Activated T-helper 2 cell treated with anti-CD3 and anti-CD28 coated beads, Interferon-gamma antibody, Interleukin-2, Interleukin-4, amounts not matched to agents 10 μg/mL and 5 μg/mL and 100 μg/mL, durations not matched to agents 14 hours and 24 hours and 36 hours (primary cell): ENCODE data around the gene GPC1. TPM values are rescaled to one million over a fixed set of nuclear protein-coding genes. Genes with fewer than 3 reads are reported as not detected.

Experiments used
- DNase-seq: peaks from one replicate; pipeline ENCODE4 v3.0.0; 2021; ENCODE audit warnings: low spot score
- H3K27ac Mint-ChIP-seq: one replicate; pipeline ENCODE4 v1.8.0; 2021; ENCODE audit warnings: mixed read lengths
- H3K27me3 Mint-ChIP-seq: one replicate; pipeline ENCODE4 v1.8.0; 2021; ENCODE audit warnings: low read depth, mixed read lengths
- H3K36me3 Mint-ChIP-seq: one replicate; pipeline ENCODE4 v1.8.0; 2021; ENCODE audit warnings: low read depth, mixed read lengths
- H3K4me1 Mint-ChIP-seq: one replicate; pipeline ENCODE4 v1.8.0; 2021; ENCODE audit warnings: low read depth, mixed read lengths
- H3K4me3 Mint-ChIP-seq: one replicate; pipeline ENCODE4 v1.8.0; 2021; ENCODE audit warnings: low read depth, mild to moderate bottlenecking, moderate library complexity, mixed read lengths
- H3K9me3 Mint-ChIP-seq: one replicate; pipeline ENCODE4 v1.8.0; 2021; ENCODE audit warnings: mixed read lengths
- intact Hi-C: fragments of 100-400 bp; cut with micrococcal nuclease; formaldehyde crosslinking; loops from one replicate; pipeline ENCODE4 v1.15.1; 2023
- total RNA-seq: library from RNA; stranded (reverse); gene quantifications from 2 replicates; pipeline ENCODE4 v1.2.3, GENCODE V29; 2022

Gene GPC1
- total RNA-seq, 1 donor from 2014 or later, result 21.9 TPM

GRCh38 chr2:240411261-240412160 is 24.0 kb upstream of the GPC1 start:
- no peak for DNase-seq
- Mint-ChIP-seq H3K27ac (no peak overlapping the region), H3K4me1 (no peaks in the 10 kb centered on the region), H3K9me3 (no peaks in the 10 kb centered on the region), H3K36me3 (no peaks in the 10 kb centered on the region), H3K27me3 (peaks cover 9% of the 10 kb centered on the region), H3K4me3 (no peak overlapping the region)
- intact Hi-C loops, result no loop called here

- Mint-ChIP-seq H3K4me3 (no peak overlapping the region), H3K27me3 (peaks cover 9% of the 10 kb centered on the region), H3K36me3 (no peaks in the 10 kb centered on the region), H3K4me1 (no peaks in the 10 kb centered on the region), H3K9me3 (no peaks in the 10 kb centered on the region), H3K27ac (no peak overlapping the region)
- DNase-seq, result no peak
- intact Hi-C loops, result no loop called here
Measured at GRCh38 chr2:240412211-240412861, 23.1 kb upstream of the GPC1 start.

GRCh38 chr2:240412975-240413812 is 22.3 kb upstream of the GPC1 start:
- Mint-ChIP-seq H3K9me3 (peaks cover under 1% of the 10 kb centered on the region), H3K27me3 (peaks cover 9% of the 10 kb centered on the region)
- DNase-seq, result no peak

DNA sequence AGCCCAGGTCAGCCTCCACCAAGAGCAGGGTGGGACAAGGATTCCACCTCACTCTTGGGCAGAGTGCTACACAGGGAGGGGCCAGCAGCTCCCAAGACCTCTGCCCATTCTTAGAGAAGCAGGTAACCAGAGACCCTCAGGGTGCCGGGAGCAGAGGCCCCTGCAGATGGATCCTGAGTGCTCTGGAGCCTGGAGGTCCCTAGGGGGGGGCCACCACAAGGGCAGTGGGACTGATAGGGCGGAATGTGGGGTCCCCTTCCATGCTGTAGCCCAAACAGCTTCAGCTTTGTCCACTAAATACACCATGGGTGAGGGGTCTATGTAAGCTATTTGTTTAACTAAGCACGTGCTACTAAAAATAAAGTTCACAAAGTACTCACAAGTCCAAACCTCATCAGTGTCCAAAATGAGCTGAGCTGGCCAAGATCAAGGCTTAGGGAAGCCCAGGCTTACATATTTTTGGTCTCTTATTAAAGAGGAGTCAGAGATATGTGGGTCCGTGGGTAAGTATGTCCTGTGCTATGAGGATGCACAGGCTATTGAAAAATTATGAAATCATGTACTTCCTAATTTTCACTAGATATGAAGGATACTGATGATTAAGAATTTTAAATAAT is 21.5 kb upstream of the GPC1 start:
- H3K27ac Mint-ChIP-seq, result no peak overlapping the region
- H3K4me1 Mint-ChIP-seq, result no peaks in the 10 kb centered on the region
- peaks cover 8% of the 10 kb centered on the region for H3K27me3 Mint-ChIP-seq
- peaks cover 2% of the 10 kb centered on the region for H3K36me3 Mint-ChIP-seq
- DNase-seq, result no peak
- intact Hi-C loops, result no loop called here
- H3K4me3 Mint-ChIP-seq, result no peak overlapping the region
- peaks cover 7% of the 10 kb centered on the region for H3K9me3 Mint-ChIP-seq

More at GRCh38 chr2:240412975-240413812, 22.3 kb upstream of the GPC1 start:
- no peak overlapping the region for H3K4me3 Mint-ChIP-seq
- no peak overlapping the region for H3K27ac Mint-ChIP-seq
- no peaks in the 10 kb centered on the region for H3K4me1 Mint-ChIP-seq
- no peaks in the 10 kb centered on the region for H3K36me3 Mint-ChIP-seq
- intact Hi-C loops, result no loop called here

DNA sequence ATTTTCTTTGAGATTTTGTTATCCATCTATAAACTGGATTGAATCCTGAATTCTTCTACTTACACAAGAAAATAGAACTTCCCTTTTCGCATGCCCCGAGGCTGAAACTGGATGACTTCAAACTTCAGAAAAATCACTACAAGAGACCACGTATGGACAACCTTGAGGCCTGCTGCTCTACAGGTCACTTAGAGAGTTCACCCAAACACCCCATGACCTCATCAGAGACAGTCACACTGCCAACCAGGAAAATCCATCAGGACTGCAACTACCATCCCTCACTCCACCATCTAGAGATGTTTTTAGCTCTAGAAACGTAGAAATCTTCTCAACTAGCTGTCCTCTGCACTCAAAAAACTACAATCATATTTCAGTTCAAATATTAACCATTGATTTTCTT is 18.6 kb upstream of the GPC1 start:
- no peak overlapping the region for H3K27ac Mint-ChIP-seq
- peaks cover 2% of the 10 kb centered on the region for H3K36me3 Mint-ChIP-seq
- no peak for DNase-seq
- H3K4me1 Mint-ChIP-seq, result no peaks in the 10 kb centered on the region
- intact Hi-C loops, result no loop called here
- H3K9me3 Mint-ChIP-seq, result peaks cover 19% of the 10 kb centered on the region
- no peaks in the 10 kb centered on the region for H3K27me3 Mint-ChIP-seq
- no peak overlapping the region for H3K4me3 Mint-ChIP-seq

- no peak for DNase-seq
- intact Hi-C loops, result no loop called here
- H3K27me3 Mint-ChIP-seq, result no peaks in the 10 kb centered on the region
- H3K4me1 Mint-ChIP-seq, result no peaks in the 10 kb centered on the region
- H3K4me3 Mint-ChIP-seq, result no peak overlapping the region
- no peak overlapping the region for H3K27ac Mint-ChIP-seq
- H3K9me3 Mint-ChIP-seq, result peaks cover 29% of the 10 kb centered on the region
- peaks cover 2% of the 10 kb centered on the region for H3K36me3 Mint-ChIP-seq
Measured at GRCh38 chr2:240418311-240418710, 17.2 kb upstream of the GPC1 start.

DNA sequence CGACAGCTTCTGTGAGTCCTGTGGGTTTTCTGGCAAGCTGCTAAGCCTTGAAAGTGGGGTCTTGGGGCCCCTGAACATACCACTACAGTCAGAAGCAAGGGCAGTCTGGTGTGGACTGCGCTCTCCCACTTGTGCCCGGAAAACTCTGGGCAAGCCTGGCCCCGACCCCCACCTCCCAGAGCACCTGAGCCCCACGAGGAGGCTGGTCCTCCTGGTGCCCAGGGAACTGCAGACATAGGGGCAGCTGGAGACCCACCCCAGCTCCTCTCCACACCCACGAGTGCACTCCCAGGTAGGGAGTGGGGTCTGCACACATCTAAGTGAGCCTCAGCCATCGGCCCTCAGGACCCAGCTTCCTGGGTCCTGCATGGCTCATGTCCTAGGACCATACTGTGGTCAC is 16.2 kb upstream of the GPC1 start:
- Mint-ChIP-seq H3K9me3 (peaks cover 29% of the 10 kb centered on the region), H3K36me3 (peaks cover 2% of the 10 kb centered on the region), H3K27me3 (no peaks in the 10 kb centered on the region), H3K27ac (no peak overlapping the region), H3K4me1 (no peaks in the 10 kb centered on the region), H3K4me3 (no peak overlapping the region)
- intact Hi-C loops, result no loop called here
- no peak for DNase-seq

DNA sequence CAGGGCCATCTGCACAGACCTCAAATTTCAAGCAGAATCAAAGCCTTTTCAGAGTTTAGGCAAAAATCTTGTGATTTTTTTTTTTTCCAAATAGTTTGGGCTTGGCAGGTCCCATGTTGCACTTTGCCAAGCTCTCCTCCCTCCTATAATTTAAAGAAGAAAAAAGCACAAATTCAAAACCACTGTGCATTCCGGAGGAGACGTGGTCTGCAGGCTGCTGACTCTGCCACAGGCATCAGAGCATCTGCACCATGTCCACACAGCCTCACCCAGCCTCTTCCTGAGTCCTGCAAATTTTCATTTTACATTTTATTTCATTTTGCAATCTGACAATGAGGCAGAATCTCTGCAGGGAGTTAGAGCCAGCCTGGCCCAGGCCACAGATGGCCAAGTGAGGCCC is 15.7 kb upstream of the GPC1 start:
- peaks cover 2% of the 10 kb centered on the region for H3K36me3 Mint-ChIP-seq
- no peak overlapping the region for H3K4me3 Mint-ChIP-seq
- no peaks in the 10 kb centered on the region for H3K4me1 Mint-ChIP-seq
- no peak overlapping the region for H3K27ac Mint-ChIP-seq
- no peaks in the 10 kb centered on the region for H3K27me3 Mint-ChIP-seq
- H3K9me3 Mint-ChIP-seq, result peaks cover 32% of the 10 kb centered on the region
- DNase-seq, result no peak
- intact Hi-C loops, result no loop called here

DNA sequence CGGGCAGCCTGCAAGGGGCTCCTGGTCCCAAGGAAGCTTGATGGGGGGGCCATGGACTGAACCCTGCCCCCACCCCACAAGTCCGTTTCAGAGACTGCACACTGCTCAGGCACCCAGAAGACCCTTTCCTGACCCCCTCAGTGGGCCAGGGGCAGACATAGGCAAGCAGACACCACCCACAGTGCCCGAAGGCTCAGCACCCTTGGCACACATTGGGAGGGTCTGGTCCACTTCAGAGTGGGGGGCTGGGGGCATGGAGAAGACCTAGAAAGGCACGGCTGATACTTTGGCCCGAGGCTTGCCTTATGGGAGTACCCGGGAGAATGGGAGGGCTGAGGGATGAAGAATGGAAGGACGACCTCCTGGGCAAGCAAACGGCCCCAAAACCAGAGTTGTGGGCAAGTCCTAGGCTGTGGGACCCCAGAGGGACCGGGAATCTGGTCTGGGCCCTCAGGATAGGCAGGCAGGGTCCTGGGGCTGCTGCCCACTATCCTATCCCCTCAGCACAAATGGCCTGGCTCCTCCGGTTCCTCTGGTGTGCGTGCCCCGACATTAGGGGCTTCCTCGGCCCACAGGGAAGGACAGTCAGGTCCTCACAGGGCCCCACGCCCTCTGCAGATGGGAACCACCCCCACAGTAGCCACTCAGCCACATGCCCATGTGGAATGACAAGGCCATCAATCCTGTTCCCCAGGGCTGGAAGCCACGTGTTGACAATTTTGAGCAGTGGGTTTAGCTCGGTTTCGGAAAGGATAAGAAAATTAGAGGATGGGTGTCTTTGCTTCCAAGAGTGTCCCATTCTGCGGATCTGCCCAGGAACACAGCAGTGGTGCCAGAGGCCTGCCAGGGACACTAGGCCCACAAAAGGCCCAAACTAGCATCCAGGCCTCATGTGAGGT is 15.0 kb upstream of the GPC1 start:
- no peaks in the 10 kb centered on the region for H3K4me1 Mint-ChIP-seq
- DNase-seq, result no peak
- H3K4me3 Mint-ChIP-seq, result no peak overlapping the region

DNA sequence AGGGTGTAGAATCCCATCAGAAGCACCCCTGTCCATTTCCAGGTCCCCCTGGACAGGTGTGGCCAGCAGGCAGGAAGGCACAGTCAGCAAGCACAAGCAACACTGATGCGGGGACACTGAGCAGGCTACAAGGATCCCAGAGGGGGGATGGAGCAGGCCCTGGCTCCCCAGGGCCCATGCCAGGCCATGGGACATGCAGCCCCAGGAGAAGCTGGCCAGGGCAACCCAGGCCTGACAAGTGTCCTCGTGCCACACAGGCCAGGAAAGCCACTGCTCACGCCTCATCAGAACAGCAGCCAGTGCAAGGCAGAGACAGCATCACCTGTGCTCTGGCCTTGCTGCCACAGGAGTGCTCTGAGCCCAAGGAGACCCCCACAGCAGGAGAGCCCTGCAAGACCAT is 14.1 kb upstream of the GPC1 start:
- Mint-ChIP-seq H3K9me3 (peaks cover 48% of the 10 kb centered on the region), H3K36me3 (peaks cover 2% of the 10 kb centered on the region), H3K4me3 (no peak overlapping the region), H3K27me3 (no peaks in the 10 kb centered on the region), H3K4me1 (no peaks in the 10 kb centered on the region), H3K27ac (no peak overlapping the region)
- intact Hi-C loops, result no loop called here
- no peak for DNase-seq

More for the DNA sequence above, 15.0 kb upstream of the GPC1 start:
- no peaks in the 10 kb centered on the region for H3K27me3 Mint-ChIP-seq
- H3K36me3 Mint-ChIP-seq, result peaks cover 2% of the 10 kb centered on the region
- intact Hi-C loops, result no loop called here
- peaks cover 39% of the 10 kb centered on the region for H3K9me3 Mint-ChIP-seq
- H3K27ac Mint-ChIP-seq, result no peak overlapping the region

GRCh38 chr2:240422658-240423329 is 12.7 kb upstream of the GPC1 start:
- H3K27ac Mint-ChIP-seq, result no peak overlapping the region
- peaks cover 11% of the 10 kb centered on the region for H3K4me1 Mint-ChIP-seq
- peaks cover 53% of the 10 kb centered on the region for H3K9me3 Mint-ChIP-seq
- H3K27me3 Mint-ChIP-seq, result no peaks in the 10 kb centered on the region
- no peak for DNase-seq
- no peak overlapping the region for H3K4me3 Mint-ChIP-seq
- intact Hi-C loops, result no loop called here
- H3K36me3 Mint-ChIP-seq, result peaks cover 7% of the 10 kb centered on the region
